Stimulated activated CD4-positive, alpha-beta T cell treated with anti-CD3 and anti-CD28 coated beads, Interleukin-2, amount 100 ng/mL, for 4 hours (primary cell): ENCODE data around the gene RNF115.
"Not testable (repeated sequence)": the region's sequence is repeated elsewhere in the genome, so short reads cannot be mapped to it uniquely, and the experiment has no call there.

Source experiments
- DNase-seq: peaks from one replicate; pipeline ENCODE4 v3.0.0-alpha.2; 2020; ENCODE audit warnings: low read depth

RNF115 gene

DNA sequence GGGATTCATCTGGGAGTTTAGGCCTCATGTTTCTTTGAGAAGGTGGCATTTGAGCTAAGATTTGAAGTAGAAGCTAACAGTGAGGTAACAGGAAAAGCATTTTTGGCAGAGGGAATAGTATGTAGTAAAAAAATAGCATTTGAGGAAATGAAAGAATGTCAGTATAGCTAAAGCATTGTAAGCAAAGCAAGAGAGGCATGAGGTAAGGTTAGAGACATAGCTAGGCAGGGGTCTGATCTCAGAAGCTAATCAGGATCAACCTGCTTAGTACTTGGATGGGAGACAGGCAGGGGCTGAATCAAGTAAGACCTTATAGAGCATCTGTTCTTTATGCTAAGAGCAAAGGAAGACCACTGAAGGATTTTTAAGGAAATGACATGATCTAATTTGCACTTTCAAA lies 4.1 kb upstream of the RNF115 start:
- no peak for DNase-seq

DNA sequence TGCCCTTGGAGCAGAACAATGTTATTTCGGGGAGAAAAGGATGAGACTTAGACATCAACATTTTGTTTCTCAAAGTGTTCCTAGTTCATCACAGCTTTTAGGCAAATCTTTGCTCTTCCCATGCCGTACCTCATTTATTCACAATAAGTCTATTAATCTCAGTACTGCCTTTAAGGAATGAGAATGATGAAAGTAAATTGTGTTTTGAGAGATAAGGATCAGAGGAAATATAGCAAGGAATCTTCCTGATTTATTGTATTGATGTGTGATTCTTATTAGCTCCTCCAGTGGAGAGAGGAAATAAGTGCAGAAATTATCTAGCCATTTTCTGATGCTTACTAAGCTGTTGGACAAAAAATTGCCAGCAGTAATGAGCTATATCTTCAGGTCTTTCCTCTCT lies 2.1 kb upstream of the RNF115 start:
- no peak for DNase-seq

DNA sequence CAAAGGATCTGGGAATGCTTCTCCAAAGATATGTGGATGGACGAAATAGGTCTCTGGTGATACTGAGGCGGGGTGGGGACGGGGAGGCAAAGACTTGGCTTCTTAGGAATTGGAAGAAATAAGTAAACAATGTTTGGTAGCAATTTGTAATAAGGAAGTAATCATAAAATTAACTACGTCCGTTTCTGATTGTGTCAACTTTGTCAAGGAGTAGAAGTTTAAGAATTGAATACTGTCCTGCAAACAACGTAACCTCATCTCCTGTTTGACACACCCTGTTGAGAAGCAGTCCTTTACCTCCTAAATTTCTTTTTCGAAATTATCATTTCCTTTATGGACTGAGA lies 576 bp upstream of the RNF115 start:
- no peak for DNase-seq

GRCh38 chr1:145822779-145823331 lies 1.0 kb downstream of the RNF115 start:
- DNase-seq, result not testable (repeated sequence)

DNA sequence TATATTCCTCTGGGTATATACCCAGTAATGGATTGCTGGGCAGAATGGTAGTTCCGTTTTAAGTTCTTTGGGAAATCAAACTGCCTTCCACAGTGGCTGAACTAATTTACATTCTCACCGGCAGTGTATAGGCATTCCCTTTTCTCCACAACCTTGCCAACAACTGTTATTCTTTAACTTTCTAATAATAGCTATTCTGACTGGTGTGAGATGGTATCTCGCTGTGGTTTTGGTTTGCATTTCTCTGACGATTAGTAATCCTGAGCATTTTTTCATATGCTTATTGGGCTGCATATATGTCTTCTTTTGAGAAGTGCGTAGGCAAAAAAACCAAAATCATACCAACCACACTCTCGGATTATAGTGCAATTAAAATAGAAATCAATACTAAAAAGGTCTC lies 5.8 kb downstream of the RNF115 start:
- not testable (repeated sequence) for DNase-seq

- DNase-seq, result not testable (repeated sequence)
These were observed 10.7 kb downstream of the RNF115 start for GRCh38 chr1:145812977-145813810.

- DNase-seq, result no peak
These were observed 17.1 kb downstream of the RNF115 start for GRCh38 chr1:145806844-145807243.

- DNase-seq, result no peak
These were observed 17.5 kb downstream of the RNF115 start for GRCh38 chr1:145806408-145806807.

DNA sequence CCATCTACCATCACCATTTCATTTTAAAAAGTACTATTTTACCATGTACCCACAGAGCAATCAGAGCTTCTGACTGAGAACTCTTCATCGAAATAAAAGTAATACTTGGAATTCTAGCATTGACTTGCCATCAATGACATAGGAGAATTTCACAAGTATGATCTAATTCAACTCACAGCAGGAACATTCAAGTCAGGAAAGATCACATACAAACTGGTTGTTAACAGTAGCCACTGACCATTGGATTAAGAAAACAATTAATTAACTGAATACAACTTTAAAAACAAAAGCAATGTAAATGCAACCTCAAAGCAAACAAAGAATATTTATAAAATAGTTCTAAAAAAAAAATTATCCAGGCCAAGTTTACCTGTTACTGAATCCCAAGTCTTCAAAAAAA lies 18.8 kb downstream of the RNF115 start:
- DNase-seq, result no peak

GRCh38 chr1:145804235-145805045 lies 19.5 kb downstream of the RNF115 start:
- no peak for DNase-seq

DNA sequence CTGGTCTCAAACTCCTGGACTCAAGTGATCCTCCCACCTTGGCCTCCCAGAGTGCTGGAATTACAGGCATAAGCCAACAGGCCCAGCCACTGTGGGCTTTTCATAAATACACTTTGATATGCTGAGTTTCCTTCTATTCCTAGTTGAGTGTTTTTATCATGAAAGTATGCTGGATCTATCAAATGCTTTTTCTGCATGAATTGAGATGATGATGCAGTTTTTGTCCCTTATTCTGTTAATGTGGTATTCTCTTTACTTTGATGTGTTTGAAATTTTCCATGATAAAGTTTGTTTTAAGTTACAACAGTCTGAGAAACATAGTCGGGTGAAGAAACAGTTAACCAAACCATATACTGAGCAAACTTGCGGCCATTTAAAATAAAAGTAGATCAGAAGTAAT lies 24.1 kb downstream of the RNF115 start:
- DNase-seq, result no peak

- DNase-seq, result no peak
These were observed 27.1 kb downstream of the RNF115 start for GRCh38 chr1:145796753-145797152.

DNA sequence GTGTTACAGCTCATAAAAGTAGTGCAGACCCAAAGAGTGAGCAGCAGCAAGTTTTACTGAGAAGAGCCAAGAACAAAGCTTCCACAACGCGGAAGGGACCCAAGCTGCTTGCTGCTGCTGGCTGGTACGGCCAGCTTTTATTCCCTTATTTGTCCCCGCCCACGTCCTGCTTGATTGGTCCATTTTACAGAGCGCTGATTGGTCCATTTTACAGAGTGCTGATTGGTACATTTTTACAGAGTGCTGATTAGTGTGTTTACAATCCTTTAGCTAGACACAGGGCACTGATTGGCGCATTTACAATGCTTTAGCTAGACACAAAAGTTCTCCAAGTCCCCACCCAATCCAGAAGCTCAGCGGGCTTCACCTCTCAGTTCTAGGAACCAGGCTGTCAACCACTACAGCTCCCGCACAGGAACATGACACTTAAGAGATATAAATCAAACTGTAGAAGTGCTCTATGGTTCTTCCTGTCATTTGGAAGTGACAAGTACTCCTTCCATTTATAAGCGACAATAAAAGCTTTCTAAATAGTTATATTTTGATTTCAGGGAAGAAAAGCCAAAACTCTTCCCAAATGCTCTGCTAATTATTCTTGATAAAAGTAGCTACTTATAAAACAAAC lies 28.5 kb downstream of the RNF115 start:
- DNase-seq, result no peak

DNA sequence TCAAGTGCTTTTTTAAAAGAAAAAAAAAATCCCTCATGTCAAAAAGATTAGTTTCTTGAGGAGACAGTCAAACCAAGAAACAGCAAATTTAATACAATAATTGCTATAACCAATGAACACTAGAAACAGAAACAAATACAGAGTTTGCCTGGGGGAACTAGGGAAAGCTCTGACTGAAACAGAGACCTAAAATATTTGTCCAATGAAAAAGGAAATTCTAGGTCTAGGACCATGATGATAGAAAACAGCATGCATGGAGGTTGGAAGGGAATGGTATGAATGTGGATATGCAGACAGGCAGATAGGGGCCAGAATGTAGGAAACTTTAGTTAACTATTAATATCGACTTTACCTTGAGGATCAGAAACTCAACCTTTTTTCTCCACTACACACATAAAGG lies 31.4 kb downstream of the RNF115 start:
- no peak for DNase-seq

DNA sequence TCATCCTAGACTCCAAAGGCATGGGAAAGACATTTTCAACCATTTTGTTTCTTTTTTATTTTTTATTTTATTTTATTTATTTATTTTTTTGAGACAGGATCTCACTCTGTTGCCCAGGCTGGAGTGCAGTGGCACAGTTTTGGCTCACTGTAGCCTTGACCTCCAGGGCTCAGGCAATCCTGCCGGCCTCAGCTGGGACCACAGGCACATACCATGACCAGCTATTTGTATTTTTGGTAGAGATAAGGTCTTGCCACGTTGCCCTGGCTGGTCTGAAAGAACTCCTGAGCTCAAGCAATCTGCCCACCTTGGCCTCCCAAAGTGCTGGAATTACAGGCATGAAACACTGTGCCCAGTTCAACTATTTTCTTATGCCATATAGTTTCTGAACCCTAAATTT lies 32.0 kb downstream of the RNF115 start:
- DNase-seq, result not testable (repeated sequence)

DNA sequence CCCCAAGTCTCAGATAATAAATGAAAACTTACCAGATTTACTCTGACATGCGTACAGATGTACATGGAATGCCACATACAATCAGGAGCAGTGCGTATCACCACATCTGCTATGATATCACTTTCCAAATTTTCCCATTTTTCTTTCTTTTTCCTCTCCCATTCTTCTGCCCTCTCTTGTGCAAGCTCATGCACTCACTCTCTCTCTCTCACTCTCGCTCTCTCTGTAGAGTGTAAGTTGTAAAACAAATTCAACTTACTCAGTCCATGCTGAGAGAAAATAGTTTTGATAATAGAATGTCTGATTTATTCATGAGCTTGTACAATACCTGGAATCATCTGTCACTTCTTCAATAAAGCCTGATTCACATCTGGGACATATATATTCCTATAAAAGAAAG lies 35.3 kb downstream of the RNF115 start:
- no peak for DNase-seq

DNA sequence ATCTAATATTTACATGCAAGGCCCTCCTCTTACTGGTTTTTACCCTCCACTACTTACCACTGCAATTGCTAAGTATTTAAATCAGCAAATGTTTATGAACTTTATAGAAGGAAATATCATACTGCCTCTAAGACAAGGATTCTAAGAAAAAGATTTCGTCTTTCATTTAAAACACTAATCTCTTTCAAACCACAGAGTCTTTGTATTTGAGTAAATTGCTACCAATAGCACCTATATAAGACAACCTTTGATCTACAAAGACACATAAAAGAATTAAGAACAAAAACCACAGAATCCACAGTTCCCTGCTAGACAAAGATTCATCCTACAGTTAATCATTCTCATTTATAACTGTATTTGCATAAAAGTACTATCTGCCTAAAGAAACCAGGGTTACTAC lies 37.6 kb downstream of the RNF115 start:
- no peak for DNase-seq

DNA sequence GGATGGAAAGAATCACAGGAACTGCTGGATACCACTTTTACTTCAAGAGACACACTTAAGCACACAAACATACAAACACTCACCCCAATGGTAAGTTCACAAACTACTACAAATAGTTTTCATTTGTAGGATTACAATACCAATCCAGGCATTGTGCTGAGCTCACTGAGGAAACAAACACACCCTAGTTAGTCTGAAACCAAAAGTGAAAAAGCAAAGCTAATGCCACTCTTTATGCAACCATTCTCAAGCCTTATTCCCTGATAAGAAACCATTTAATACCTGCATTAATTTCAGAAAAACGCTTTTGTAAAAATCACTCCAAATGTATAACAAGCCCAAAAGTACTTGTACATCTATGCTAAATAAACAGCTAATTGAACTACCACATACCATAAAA lies 38.3 kb downstream of the RNF115 start:
- DNase-seq, result no peak

DNA sequence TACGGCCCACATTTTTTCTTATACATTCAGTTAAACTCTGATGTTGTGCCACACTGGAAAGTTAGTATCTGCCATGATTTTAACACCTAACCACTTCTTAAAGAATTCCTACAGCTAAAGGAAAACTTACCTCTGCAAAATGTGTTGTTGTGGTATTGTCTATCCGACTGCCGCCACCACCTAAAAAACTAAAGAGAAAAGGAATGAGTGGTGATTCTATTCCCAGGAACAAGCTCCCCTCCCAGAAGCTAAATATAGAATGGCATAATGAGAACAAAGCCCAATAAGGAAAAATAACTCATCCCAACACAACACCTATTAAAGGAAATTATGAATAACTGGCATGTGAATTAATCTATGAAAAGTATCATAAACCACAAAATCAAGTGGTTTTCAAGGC lies 39.5 kb downstream of the RNF115 start:
- no peak for DNase-seq

DNA sequence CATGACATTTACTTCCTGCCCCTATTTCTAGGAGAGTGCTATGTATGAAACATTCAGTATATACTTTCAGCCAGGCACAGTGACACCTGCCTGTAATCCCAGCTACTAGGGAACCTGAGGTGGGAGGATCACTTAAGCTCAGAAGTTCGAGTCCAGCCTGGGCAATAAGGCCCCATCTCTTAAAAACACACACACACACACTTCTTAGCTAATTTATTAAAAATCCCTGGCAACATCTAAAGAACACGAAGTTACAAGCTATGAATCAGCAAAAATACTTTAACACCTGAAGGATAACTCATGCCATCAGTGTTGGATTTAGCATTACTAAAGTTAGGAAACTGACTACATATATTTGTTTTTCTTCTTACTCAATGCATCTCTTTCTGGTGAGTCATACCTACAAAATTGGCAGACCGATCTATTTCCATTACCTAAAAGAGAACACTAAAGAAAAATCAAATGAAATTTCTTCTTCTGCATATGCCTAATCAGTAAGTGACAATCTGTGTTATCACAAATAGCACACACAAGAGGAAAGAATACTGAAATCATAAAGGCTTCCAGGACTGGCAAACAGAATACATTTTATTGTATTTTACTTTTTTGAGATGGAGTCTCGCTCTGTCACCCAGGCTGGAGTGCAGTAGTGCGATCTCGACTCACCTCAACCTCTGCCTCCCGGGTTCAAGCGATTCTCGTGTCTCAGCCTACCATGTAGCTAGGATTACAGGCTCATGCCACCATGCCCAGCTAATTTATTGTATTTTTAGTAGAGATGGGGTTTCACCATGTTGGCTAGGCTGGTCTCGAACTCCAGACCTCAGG lies 41.4 kb downstream of the RNF115 start:
- no peak for DNase-seq

- DNase-seq, result no peak
These were observed 45.8 kb downstream of the RNF115 start for GRCh38 chr1:145778146-145778540.
